Subcutaneous adipose tissue (tissue), 4 donors: Measurements from ENCODE around the gene DTNBP1. TPM values are rescaled to one million over a fixed set of nuclear protein-coding genes. Genes with fewer than 3 reads are reported as not detected.

Experiments
- CTCF ChIP-seq: fragments of 450-650 bp; IDR thresholded peaks from one replicate; pipeline ENCODE4 v1.5.1; 2016; ENCODE audit warnings: low read depth, mild to moderate bottlenecking, control low read depth, antibody characterized with exemption, moderate library complexity
- total RNA-seq, 4 donors: library from RNA; depleted of rRNA; stranded (reverse); fragments of >200 nt; gene quantifications; one replicate each; pipeline ENCODE4 v1.1.0, GENCODE V29; 2016

The DTNBP1 gene
- total RNA-seq, 4 donors from 2014 or later, result 7.7 to 15.9 (median 12.5) TPM

- TF ChIP-seq CTCF, result no peak
Observed at GRCh38 chr6:15503346-15503680, 159.5 kb downstream of the DTNBP1 start.

GRCh38 chr6:15502446-15503345 lies 160.1 kb downstream of the DTNBP1 start:
- TF ChIP-seq CTCF, result no peak

- TF ChIP-seq CTCF, result no peak
Observed at GRCh38 chr6:15501826-15502445, 160.9 kb downstream of the DTNBP1 start.

GRCh38 chr6:15500901-15501825 lies 161.7 kb downstream of the DTNBP1 start:
- no peak for TF ChIP-seq CTCF

- no peak for TF ChIP-seq CTCF
Observed at GRCh38 chr6:15500078-15500740, 162.6 kb downstream of the DTNBP1 start.

- TF ChIP-seq CTCF, result no peak
Observed at GRCh38 chr6:15499591-15499990, 163.2 kb downstream of the DTNBP1 start.
